Measurements from ENCODE around the gene RAB27B.

The RAB27B gene

GRCh38 chr18:54875063-54875462 lies 46.8 kb downstream of the RAB27B start:
- Histone ChIP-seq H3K27ac (ENCODE audit: extremely low read depth, low read depth, low read length) (no peak overlapping the region), H3K9me3 (ENCODE audit: control insufficient read depth, insufficient read depth, low read depth, low read length) (no peaks in the 10 kb centered on the region), H3K4me3 (ENCODE audit: low read depth, low read length) (no peak overlapping the region), H3K4me1 (ENCODE audit: control insufficient read depth, insufficient read depth, low read length) (peaks cover 7% of the 10 kb centered on the region; the same call in 1 of the 2 replicates), H3K36me3 (ENCODE audit: control insufficient read depth in 2 of 2, insufficient read depth in 1 of 2, low read length in 2 of 2) (no peaks in the 10 kb centered on the region)
- ChIA-PET POLR2A (no interaction called here), CTCF (interaction anchor here (0.6 to 1.6 kb wide), 3 partner anchors 75 to 196 kb away, joined by 3 to 4 read pairs (median 3); no protein-coding TSS in a partner anchor)
- TF ChIP-seq OSR2 (tag by site-specific recombination; IDR thresholded peaks at IDR 0.05): no peak
- no peak for TF ChIP-seq ZBTB48 (tag by site-specific recombination; IDR thresholded peaks at IDR 0.05)
- TF ChIP-seq ZNF529 (tag by site-specific recombination; IDR thresholded peaks at IDR 0.05; ENCODE audit: insufficient replicate concordance): no peak
- no peak for TF ChIP-seq ZNF302 (tag by site-specific recombination; IDR thresholded peaks at IDR 0.05; ENCODE audit: low read depth)
- TF ChIP-seq ZNF645 (tag by site-specific recombination; IDR thresholded peaks at IDR 0.05): no peak
- TF ChIP-seq ZNF280D (tag by site-specific recombination; IDR thresholded peaks at IDR 0.05): no peak
- TF ChIP-seq GLI4 (tag by site-specific recombination; IDR thresholded peaks at IDR 0.05): no peak
- no peak for TF ChIP-seq ZNF2 (tag by site-specific recombination; IDR thresholded peaks at IDR 0.05)
- no peak for TF ChIP-seq ZBTB7A (tag by site-specific recombination; IDR thresholded peaks at IDR 0.05; ENCODE audit: low read depth)
- no peak for TF ChIP-seq ZBTB44 (tag by site-specific recombination; IDR thresholded peaks at IDR 0.05)
- no peak for TF ChIP-seq MZF1 (tag by site-specific recombination; IDR thresholded peaks at IDR 0.05; ENCODE audit: borderline replicate concordance)
- no peak for TF ChIP-seq ZFP3 (tag by site-specific recombination; IDR thresholded peaks at IDR 0.05; ENCODE audit: low read depth)

- H3K36me3 ChIP-seq (ENCODE audit: control insufficient read depth in 2 of 2, insufficient read depth in 1 of 2, low read length in 2 of 2): no peaks in the 10 kb centered on the region
- ChIA-PET POLR2A (no interaction called here), CTCF (no interaction called here)
Measured at GRCh38 chr18:54877076-54877475, 48.8 kb downstream of the RAB27B start.

More at GRCh38 chr18:54877076-54877475, 48.8 kb downstream of the RAB27B start:
- no peak for TF ChIP-seq TCF7L2 (IDR thresholded peaks at IDR 0.05; ENCODE audit: borderline replicate concordance, low read depth, low read length)
- TF ChIP-seq ZNF121 (tag by site-specific recombination; IDR thresholded peaks at IDR 0.05): no peak
- no peak for TF ChIP-seq ZBTB48 (tag by site-specific recombination; IDR thresholded peaks at IDR 0.05)
- no peak for TF ChIP-seq KLF17 (tag by site-specific recombination; IDR thresholded peaks at IDR 0.05)
- no peak for TF ChIP-seq RBAK (tag by site-specific recombination; IDR thresholded peaks at IDR 0.05)
- Histone ChIP-seq H3K27ac (ENCODE audit: extremely low read depth, low read depth, low read length) (no peak overlapping the region), H3K4me3 (ENCODE audit: low read depth, low read length) (no peak overlapping the region), H3K9me3 (ENCODE audit: control insufficient read depth, insufficient read depth, low read depth, low read length) (no peaks in the 10 kb centered on the region), H3K4me1 (ENCODE audit: control insufficient read depth, insufficient read depth, low read length) (peaks cover 7% of the 10 kb centered on the region; the same call in 1 of the 2 replicates)

Measured in HEK293 (cell line).